A204.1 (cell line): ENCODE measurements around the gene TMOD4.

ENCODE experiments used
- FAIRE-seq: peaks from 2 replicates; lab custom pipeline; 2012; peaks lifted over from hg19 to GRCh38; lab: Jason Lieb, UNC

TMOD4 gene

GRCh38 chr1:151175041-151175741 is 590 bp downstream of the TMOD4 start:
- FAIRE-seq = no peak

DNA sequence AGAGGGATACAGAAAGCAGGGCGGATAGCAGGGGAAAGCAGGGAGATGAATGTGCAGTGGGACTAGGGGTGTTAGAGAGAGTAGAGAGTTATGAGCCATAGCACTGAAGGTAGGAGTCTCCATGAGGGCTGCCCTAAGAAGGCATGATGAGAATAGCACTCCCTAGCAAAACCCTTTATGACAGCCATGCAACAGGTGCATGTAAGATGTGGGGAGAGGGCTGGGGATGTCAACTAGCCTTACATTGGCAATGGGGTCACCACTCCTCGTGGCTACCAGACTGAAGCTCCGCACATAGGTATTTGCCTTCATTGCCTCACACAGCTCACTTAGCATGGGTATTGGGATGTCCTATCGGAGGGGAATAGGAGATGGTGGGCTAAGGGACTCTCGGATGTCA is 4.6 kb downstream of the TMOD4 start:
- FAIRE-seq = no peak

- no peak for FAIRE-seq
Measured at GRCh38 chr1:151167116-151167515, 8.7 kb downstream of the TMOD4 start.

- FAIRE-seq = no peak
Measured at GRCh38 chr1:151166505-151166956, 9.2 kb downstream of the TMOD4 start.

DNA sequence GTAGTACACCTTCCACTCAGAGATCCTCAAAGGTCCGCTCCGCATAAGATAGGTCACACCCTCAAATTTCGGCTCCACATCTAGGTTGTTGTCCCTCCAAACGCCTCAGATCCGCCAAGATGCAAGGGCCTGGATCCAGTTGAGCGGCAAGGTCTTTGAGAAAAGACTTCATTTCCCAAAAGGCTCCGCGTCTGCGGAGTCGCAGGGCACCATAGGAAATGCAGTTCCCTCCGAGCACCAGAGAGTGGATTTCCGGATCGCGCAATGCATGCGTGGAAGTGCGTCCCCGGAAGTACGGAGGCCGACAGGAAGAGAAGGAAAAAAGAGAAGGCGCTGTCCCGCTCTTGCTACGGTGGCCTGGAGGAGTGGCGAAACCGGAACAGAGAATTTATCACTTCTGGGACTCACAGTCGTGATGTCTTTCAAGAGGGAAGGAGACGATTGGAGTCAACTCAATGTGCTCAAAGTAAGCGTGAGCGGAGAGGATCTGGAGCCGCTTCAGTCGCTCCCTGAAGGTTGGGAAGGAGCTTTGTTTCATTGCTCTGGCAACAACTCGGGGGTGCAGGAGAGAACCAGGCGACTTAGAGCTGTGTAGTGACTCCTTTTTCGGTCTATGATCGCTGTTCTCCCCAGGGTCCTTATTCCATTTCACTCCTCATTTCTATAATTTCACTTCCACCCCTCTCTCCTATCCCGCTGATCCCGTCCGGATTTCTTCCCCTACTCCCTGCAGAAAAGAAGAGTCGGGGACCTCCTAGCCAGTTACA is 9.9 kb downstream of the TMOD4 start, which contains the start of the genes LYSMD1 and SCNM1:
Gene LYSMD1, minus strand, starts transcription at position 165 of the 767 bp plus-strand sequence. CDS start 644 bp downstream, outside the sequence.
Gene SCNM1, plus strand, starts transcription at position 407 of the 767 bp plus-strand sequence. Its CDS starts 9 bp downstream, at position 416.
- FAIRE-seq = peak; percentile 98

DNA sequence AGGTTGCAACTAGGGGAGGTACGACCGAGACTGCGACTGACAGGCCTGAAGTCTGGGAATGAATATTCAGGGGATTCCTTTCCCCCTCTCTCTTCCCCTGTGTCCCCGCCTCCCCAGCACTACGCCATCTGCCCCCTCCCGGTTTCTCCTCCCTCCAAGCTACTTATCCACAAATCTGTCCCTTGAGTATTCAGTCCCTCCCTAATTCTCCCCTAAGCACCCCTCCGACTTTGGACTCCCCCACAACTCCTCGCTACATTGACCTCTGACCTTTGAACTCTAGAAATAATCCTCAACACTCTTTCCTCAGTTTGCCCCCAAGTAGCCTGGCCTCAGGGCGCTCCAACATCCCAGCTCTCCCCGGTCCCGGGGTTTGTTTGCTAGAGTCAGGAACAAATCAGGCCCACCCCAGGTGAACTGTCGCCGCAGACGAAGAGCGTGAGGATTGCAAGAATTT is 10.5 kb downstream of the TMOD4 start:
- FAIRE-seq = no peak

- FAIRE-seq = no peak
Measured at GRCh38 chr1:151164732-151165280, 11.0 kb downstream of the TMOD4 start.

GRCh38 chr1:151159373-151159772 is 16.4 kb downstream of the TMOD4 start:
- FAIRE-seq = no peak

- no peak for FAIRE-seq
Measured at GRCh38 chr1:151158751-151159251, 17.0 kb downstream of the TMOD4 start.

GRCh38 chr1:151158326-151158725 is 17.5 kb downstream of the TMOD4 start:
- FAIRE-seq = no peak

GRCh38 chr1:151157067-151157531 is 18.7 kb downstream of the TMOD4 start:
- no peak for FAIRE-seq

DNA sequence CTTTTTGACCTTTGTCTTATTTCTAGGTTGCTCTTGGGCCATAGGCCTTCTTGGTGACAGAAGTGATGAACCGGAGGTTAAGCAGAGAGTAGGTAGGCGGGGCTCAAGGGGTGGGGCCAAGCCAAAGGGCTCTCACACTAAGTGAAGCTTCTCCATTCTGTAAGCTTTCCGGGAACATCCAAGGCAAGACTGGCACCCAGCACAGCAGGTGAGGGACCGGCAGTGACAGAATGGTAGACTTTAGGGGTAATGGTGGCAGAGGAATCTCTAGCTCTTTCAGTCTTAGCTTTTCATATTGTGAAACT is 19.3 kb downstream of the TMOD4 start, which contains the start of gene TNFAIP8L2:
Gene TNFAIP8L2, plus strand, starts transcription at position 135 of the 305 bp plus-strand sequence. CDS start 2,049 bp downstream, outside the sequence.
- no peak for FAIRE-seq

DNA sequence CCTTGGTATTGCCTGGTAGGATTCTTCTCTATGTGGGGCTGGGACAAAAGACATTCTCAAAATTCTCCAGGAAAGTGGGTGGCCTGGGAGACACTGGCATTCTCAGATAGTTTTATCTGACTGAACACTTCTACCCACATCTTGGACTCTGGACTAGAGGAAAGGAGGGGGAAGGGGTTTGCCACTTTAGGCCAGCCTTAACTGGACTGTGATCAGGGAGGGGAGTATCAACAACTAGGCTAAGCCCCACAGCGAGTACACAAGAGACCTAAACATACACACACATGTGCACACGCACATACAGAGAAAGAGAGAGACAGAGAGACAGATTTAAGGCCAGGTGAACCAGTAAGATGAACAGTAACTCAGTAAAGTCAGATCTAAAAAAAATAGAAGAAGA is 28.1 kb downstream of the TMOD4 start:
- FAIRE-seq = no peak

DNA sequence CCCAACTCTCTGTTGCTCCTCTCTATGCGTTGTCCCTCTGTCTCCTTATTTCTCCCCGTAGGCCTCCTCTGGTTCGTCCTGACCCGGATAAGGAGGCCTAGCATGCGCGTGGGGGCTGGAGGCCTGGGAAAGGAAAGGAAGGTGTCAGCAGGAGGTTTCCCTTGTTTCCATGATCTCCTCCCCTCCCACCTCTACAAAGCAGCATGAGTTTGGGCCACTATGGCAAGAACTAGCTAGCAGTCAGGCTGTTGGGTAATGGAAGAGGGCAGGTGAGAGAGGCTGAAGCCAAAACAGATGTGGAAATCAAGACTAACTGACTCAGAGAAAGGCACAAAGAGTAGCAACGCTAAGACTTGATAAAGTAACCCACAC is 28.7 kb downstream of the TMOD4 start:
- FAIRE-seq = no peak

DNA sequence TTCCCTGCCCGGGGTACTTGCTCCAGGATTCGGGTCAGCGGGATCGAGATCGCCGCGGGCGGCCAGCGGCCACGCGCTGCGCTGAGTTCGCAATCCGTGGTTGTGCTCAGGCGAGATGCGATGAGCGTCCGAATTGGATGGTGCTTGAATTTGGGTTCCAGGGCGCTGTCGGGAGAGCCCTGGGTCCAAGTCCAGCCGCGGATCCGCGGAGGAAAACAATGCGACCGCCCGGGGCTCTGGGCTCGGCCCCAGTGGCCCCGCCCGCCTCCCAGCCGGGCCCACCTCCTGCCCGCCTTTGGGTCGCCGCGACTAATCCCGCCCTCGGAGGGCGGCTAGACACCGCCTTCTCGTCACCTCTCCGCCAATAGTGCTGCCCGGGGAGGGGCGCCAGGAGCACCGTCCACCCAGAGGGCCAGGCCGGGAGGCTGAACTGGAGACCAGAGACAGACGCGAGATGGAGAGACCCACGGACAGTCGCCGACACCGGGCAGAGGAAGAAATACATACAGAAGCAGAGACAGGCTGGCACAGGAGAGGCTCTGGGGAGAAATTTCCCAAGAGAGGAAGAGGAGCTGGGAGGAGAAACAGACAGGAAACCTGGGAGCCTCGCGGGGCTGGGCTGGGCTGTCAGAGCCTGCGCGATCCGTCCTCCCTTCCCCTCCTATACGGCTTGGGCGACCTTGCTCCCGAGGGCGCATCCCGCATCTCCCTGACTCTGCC is 29.2 kb downstream of the TMOD4 start, which contains the start of gene SEMA6C:
Gene SEMA6C, minus strand, starts transcription at position 220 of the 720 bp plus-strand sequence. CDS start 4,010 bp downstream, outside the sequence.
- peak; percentile 52 for FAIRE-seq

- no peak for FAIRE-seq
Measured at GRCh38 chr1:151146072-151146411, 29.7 kb downstream of the TMOD4 start.

- no peak for FAIRE-seq
Measured at GRCh38 chr1:151145304-151146071, 30.3 kb downstream of the TMOD4 start.

GRCh38 chr1:151144474-151145303 is 31.1 kb downstream of the TMOD4 start:
- no peak for FAIRE-seq

GRCh38 chr1:151143986-151144385 is 31.8 kb downstream of the TMOD4 start:
- no peak for FAIRE-seq

DNA sequence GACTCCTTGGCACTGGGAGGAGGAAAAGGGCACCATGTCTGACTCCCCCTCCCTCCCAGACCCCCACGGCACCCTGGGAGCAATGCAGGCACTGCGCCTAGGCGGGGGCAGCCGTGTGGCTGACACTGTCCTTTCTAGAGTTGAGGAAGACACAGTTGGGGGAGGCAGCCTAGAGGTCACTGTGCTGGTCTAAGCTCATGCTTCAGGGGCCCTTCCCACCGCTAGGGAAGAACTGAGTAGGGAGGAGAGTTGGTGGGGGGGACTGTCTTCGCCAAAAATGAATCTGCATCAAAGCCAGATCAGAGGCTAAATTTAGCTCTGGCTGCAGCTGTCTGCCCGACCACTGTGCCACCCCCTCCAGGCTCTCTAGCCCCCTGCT is 32.7 kb downstream of the TMOD4 start:
- no peak for FAIRE-seq
